Fibroblast of upper back skin (primary cell): ENCODE data around the gene ZBTB34.

ENCODE experiments used
- DNase-seq: peaks from one replicate; pipeline ENCODE4 v3.0.0-alpha.2; 2013

ZBTB34 gene

DNA sequence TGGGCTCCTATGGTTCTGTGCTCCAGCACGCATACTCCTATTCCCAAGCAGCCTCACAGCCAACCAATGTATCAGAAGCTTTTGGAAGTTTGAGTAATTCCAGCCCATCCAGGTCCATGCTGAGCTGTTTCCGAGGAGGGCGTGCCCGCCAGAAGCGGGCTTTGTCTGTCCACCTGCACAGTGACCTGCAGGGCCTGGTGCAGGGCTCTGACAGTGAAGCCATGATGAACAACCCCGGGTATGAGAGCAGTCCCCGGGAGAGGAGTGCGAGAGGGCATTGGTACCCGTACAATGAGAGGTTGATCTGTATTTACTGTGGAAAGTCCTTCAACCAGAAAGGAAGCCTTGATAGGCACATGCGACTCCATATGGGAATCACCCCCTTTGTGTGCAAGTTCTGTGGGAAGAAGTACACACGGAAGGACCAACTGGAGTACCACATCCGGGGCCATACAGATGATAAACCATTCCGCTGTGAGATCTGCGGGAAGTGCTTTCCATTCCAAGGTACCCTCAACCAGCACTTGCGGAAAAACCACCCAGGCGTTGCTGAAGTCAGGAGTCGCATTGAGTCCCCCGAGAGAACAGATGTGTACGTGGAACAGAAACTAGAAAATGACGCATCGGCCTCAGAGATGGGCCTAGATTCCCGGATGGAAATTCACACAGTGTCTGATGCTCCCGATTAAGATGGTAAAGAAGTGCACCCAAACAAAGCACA lies 19.9 kb downstream of the ZBTB34 start:
- no peak for DNase-seq

DNA sequence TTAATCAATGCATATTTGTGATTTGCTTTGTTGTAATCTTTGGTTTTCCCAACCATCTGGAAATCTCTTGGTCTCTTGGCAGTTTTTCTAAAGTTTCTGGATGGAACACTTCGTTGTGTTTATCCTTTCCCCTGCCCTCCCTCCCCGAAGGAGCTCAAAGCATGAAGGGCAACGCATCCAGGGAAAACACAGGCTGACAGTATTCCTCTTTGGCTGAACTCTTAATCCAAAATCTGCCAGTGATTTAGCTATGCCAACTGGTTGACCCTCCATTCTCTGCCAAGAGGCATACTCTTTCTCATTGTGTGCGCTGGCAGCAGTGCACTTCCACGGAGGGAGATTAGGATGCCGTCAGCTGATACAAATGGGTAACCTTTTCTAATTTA lies 20.5 kb downstream of the ZBTB34 start:
- DNase-seq = no peak

DNA sequence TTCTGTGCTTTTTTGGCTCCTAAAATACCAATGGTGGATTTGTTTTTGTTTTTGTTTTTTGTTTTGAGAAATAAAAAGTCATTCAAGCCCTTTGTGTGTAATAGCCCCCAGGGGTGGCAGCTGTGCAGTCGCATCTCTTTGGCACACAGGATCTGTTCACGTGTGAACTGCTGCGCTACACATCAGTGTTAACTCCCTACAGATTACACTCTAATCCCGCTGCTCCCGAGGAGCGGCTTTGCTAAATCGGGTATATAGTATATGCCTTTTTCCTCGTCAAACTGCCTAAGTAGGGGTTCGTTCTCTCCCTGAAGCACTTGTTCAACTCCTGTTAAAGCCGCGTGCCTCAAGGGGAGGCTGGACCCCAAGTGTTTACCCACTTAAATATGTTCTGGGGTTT lies 22.3 kb downstream of the ZBTB34 start:
- DNase-seq = no peak

DNA sequence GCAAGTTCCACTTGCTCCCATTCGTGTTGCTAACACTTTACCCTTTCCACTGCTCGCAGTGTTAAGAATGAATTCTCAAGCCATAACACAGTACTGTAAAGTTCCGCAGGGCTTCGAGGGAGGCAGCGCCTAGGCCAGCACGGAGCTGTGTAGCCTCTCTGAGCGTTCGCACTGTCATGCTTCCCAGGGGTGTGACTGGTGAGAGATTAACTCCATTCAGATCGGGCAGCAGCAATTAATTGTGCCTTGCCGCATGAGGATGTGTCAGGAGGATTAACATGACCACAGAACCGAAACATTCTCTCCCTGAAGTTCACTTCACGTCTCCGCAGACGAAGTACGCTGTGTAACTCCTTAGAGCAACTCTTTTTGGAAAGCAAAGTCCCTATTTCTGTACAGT lies 23.2 kb downstream of the ZBTB34 start:
- DNase-seq = no peak

DNA sequence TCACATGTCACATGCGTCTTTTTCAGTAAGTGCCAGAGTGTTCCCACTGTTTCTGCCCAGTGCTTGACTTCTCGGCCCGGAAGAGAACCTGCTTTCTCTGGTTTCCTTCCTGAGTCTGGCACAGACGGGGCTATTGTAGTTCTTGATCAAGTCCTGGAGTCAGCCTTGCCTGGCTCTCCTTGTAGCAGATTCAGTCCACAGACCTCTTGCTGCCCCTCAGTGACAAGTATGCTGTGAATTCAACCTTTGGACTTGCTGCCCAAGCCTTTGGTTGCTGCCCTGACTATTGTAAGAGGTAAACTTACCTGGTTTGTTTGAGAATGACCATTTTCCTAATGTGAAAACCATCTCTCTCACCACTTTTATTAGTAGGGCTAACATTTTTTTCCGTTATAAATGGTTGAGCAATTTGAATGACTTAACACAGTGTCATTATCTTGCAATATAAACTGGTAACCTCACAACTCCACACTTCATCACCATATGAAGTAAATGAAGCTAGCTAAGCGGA lies 24.7 kb downstream of the ZBTB34 start:
- no peak for DNase-seq

DNA sequence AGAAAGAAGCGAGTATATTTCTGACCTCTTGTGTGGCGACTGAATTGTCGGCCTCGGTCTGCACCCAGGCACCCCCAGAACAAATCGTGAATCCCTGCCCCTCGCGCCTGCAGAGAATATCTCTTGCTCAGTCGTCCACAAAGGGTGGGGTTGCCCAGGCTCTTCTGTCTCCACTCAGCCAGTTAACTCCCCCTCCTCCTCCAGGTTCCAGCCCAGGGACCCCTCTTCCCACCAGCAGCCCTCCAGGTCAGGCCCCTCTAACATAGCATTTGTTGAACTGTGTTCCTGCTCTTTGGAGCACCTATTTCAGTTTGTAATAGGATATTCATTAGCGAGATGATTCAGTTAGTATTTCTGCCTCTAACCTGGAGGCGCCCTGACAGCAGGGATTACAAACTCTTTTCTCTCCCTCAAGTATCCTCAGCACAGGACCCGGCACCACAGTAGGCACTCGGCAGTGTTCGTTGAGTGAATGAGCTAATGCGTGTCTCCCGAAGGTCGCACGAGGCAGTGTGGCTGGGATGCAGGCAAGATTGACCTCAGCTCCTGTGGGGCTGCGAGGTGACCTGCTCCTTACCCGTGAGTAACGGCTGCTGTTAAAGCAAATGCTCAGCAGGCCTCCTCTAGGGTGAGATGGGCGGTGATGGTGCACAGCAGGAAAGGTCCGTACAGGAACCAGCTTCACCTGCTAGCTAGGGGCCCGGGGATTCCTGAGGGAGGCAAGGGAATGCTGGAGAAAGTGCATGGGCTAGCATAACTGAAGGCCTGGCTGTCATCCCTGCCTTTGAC lies 25.8 kb downstream of the ZBTB34 start:
- DNase-seq = no peak

DNA sequence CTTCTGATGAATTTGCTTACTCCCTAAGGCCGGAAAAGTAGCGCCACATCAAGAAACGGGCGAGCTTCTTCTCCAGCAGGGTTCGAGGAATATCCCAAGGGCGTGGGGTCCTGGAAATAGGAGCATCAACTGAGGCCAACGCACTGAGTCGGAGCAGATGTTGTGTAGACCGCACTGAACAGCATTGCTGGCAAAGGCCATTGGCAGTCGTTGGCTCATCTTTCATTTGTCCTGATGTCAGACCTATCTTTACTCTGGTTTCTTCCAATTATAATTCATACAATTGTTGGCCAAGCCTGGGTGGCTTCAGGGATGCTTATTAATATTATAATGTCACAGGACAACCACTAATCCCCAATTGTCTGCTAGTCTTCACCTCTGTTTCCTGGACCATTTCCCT lies 26.5 kb downstream of the ZBTB34 start:
- no peak for DNase-seq

DNA sequence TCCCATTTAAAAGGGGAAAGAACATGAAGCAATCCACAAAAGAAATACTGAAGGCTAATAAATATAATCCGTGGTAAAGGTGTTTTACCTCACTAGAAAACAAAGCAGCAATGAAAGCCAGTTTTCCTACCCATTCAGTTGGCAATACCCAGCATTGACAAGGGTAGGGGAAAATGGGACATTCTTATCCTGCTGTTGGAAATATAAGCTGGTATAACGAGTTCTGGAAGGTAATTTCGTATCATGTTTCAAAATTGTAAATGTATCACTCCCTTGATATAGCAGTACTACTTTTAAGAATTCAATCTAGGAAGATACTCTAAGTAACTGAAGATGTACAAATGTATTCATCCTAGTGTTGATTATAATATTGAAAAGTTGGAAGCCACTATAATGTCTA lies 31.2 kb downstream of the ZBTB34 start:
- DNase-seq = no peak

DNA sequence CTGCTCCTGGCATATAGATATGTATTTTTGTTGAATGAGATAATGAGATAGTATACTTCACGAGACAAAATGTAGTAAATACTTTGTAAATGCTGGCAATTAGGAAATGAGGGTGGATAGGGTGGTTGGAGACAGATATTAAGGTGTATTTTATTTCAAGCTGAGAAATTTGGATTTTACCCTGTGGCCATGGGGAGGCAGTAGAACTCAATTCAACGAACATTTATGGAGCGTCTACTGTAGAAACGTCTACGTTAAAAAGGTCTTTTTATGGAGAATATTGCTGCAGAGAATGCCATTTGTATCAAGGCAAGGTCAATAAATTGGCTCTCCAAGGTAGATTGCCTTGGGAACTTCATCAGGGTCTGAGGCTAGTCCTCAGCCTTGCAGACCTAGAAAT lies 32.6 kb downstream of the ZBTB34 start:
- DNase-seq = no peak

DNA sequence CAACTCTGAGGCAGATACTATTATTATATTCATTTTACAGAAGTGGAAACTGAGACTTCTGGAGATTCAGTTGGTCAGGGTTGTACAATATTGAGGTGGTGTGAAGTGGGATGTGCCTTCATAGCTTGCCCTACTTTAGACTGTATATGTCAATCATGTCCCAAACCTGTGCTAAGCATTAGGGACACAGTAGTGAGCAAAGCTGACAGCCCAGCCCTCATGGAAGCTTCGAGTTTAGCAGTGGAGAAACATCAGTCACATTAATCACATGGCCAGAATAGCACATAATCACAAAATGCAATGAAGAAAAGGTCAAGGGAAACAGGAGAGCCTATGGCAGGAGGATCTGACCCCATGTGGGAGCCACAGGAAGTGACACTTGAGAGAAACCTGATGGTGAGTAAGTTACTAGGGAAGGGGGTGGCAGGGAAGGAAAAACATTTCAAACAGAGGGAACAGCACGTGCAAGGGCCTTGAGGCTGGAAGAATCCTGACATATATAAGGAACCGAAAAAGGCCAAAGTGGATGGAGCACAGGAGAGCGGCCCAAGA lies 33.7 kb downstream of the ZBTB34 start:
- DNase-seq = no peak

DNA sequence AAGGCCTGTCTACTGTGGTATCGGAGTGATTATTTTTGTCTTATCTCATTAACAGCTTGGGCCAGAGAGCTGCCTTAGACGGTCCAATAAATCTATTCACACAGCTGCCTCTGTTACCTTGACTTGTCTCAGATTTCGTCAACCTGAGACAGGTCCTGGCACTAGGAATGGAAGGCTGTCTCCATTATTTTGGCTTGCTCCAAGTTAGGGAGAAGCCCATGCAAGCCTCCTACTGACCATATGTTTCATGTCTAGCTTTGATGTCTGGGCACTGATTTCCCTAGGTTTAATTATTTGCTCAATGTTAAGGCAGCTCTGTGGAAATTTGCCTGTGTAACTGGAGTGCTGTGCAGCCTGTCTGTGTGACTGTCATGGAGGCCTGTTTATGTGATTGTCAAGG lies 41.8 kb downstream of the ZBTB34 start:
- no peak for DNase-seq

DNA sequence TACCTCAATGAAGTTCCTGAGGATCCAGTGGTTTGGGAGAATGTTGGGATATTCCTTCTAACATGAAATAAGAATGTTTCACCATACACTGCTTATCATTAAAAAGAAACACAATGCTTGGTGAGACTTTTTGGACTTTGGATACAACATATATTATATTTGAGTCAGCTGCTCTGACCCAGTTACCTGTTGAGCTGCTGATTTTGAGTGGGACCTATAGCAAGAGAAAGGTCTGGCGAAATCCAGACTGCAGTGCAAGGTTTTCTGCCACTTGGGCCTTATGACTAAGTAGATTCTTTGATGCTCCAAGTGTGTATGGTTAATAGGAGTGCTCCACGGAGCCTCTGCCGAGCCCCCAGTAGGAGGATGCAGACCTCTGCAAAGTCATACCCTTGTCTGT lies 44.1 kb downstream of the ZBTB34 start:
- DNase-seq = no peak

DNA sequence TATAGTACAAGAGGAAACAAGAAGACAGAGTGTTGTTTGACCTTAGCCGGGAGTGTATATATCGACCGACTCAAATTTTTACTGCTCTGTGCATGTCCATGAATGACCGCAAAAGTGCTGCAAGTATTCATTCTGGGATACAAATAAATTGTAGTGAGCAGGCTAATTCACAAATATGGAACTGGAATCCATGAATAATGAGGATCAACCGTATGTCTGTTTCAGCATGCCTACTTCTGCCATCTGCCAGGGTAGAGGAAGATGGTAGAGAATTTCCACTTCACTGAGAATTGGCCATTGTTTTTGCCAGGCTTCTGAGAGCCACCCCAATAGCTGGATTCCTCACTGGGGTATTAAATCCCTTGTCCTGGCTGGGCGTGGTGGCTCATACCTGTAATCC lies 45.7 kb downstream of the ZBTB34 start:
- no peak for DNase-seq

DNA sequence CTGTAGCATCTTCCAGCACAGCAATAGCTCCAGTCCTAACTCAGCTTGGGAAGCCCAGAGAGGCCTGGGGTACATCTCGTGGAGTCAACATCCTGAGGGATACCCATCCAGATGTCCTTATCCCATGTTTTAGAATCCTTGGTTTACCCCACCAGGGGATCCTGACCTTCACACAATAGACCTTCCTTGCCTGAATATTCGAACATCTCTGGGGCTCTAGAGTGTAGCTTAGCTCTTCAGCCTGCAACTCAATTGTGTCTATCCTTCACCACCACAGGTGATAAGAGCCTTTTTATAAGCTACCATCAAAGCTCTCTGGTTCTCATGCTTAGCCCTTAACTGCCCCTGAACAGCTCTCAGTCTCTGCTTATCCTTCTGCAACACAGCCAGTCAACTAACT lies 46.6 kb downstream of the ZBTB34 start:
- no peak for DNase-seq

DNA sequence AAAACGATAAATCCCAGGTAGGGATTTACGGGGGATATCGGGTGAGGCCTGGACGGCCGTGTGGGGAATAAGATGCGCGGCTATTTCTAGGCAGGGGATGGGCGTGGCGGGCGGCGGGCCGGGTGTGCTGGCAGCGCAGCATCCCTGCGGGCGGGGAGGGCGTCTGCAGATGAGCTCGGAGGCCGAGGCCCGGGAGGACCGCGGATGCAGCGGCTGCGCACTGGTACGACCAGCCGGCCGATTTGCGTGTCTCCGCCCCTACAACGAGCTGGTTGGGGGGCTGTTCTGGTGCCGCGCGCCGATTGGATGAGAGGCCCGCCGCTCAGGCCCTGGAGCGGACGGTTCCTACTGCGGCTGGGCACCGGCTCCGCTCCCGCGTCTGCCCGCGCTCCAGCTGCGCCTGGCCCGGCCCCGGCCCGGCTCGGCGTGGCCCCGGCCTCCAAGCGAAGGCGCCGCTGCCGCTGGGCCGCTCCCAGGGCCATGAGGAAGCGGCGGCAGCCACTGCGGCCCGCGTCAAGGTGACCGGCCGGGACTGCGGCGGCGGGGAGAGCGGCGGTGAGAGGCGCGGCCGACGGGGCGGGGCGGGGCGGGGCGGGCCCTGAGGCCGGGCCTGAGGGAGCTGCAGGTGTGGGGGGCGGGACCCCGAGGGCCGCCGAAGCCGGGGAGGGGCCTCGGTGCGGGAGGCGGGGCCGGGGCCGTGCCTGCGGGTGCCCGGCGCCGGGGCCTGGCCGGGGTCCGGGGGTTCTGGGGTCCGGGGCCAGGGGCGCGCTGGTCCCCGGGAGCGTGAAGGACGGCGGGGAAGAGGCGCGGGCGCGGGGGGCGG lies 54.2 kb downstream of the ZBTB34 start, which contains the start of gene RALGPS1:
Gene RALGPS1, plus strand, starts transcription at position 325 of the 823 bp plus-strand sequence. CDS start 47,508 bp downstream, outside the sequence.
- DNase-seq = peak; percentile 91

DNA sequence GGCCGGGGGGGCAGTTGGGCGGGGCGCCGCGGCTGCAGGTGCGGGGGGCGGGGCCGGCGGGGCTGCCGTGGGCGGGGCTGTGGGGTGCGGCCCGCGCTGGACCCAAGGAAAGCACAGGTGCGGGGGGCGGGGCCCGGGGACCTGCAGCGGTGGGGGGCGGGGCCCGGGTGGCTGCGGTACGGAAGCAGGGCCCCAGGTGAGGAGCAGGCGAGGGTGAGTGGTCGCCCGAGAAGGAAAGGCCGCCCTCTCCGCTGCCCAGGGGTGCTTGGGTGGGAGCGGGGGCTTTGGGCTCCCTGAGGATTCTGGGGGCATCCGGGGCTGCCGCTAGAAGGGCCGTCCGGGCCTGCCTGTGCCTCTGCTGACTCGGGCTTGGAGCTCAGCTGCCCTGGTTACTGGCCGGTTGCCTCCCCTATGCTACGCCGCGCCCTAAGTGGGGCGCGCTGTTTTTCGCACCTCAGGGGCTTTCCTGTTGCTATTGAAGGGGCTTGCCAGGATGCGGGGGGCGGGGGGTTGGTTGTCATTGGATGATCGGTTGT lies 54.9 kb downstream of the ZBTB34 start:
- DNase-seq = no peak

DNA sequence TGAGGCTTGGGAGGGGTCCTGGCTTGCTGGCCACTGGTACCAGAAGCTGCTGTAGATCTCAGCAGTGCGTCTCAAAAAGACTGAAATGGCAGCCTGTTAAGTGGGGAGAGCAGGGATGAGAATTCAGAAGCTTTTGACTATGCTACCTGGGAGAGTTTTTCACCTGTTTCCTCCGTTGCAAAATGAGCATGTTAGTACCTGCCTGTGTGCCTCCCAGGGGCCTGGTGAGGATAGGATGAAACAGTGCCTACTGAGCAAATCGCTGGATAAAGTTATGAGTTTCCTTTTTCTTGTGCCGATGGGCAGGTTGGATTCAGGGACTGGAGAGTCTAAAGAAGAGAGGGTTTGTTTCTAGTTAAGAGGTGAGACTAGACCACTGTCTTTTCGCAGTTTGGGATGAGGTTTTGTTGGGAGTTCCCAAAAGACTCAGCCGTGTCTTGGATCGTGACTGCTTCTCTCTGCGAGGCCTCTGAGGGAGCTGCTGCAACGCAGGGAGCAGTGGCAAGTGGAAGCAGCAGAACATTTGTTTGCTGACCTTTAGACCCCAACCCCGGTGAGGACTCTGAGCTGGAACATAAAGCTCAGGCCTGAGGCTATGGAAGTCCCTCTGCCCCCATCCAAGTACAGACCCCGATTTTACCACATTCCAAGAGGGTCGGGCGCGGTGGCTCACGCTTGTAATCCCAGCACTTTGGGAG lies 55.6 kb downstream of the ZBTB34 start:
- no peak for DNase-seq

DNA sequence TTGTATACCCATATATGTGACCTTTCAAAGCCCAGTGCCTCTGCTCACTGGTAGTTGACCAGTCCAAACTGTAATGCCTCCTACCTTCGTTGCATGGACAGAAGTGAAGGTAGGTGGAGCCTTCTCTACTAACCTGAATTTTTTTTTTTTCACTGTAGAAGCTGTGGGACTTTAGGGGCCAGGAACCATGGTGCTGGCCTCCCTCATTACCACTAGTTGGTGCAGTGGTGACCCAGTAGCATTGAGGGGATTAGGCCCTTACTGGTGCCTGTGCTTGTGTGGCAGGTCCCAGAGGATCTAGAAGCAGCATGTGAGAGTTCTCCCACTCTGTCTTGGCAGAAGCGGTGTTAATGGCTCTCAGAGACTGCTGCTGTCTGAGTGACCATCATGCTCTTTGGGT lies 56.5 kb downstream of the ZBTB34 start:
- DNase-seq = no peak

DNA sequence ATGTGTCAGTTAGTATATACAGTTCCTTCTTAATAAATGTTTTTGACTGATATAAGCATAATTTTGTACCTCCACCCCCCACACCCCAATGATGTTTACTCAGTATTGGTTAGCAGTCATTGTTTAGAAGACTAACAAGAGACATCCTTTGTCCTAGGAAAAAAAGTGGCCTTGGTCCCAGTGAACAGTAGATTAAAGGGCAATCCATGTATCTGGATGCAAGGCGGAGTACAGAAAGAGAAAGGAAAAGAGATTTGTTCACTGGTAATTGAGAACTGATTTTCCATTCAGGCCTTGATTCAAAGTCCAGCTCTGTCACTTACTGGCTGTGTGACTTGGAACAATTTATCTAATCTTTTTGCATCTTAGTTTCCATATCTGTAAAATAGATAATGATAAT lies 58.8 kb downstream of the ZBTB34 start:
- DNase-seq = no peak

DNA sequence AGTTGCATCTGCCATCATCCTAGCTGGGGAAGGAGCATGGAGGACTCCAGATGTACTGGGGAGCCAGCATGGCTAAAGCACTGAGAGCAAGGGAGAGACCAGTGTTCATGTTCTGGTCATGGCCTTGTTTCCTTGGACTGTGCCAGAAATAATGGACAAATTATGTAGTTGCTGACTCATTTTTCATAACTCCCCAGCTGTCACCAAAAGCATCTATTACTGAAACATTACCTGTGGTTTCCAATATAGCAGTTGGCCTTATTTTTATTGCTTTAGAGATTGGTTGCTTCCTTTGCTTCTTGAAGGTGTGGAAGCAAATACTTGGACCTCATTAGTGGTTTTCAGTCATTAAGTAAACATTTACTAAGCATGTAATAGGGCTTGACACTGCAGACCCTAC lies 65.4 kb downstream of the ZBTB34 start:
- DNase-seq = no peak

DNA sequence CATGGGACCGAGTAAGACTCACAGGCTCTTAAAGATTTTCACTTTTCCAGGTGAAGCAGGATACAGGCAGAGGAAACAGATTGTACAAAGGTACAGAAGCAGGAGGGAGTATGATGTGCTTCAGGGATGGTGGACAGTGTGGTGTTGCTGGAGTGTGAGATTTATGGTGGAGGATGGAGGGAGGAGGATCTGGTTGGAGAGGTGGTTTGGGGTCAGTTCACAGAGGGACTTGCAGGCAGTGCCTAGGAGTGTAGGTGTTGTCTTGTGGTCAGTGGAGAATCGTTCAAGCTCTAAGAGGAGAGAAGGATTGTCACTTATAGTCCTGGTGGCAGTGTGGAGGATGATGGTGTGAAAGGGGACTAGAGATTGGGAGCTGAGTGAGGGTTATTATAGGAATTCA lies 65.9 kb downstream of the ZBTB34 start:
- no peak for DNase-seq

DNA sequence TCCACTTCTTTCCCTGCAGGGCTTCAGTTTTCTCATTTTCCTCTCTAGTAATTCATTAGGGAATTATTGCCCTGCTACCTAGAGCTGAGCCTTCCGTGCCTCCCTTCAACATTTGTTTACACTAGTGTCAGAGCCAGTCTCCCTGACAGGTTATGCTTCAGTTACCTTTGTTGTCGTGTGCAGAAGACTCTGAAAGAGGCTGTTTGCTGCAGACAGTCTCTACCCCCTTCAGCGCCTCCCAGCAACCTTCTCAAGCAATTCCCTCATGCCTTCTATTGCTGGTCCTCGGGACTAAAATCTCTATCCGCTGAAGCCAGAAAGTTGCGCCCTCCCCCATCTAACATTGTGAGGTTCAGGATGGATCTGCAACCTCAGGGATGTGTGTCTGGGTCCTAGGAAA lies 67.0 kb downstream of the ZBTB34 start:
- no peak for DNase-seq
